HepG2 (cell line): ENCODE results near the gene PTPA. TPM values are rescaled to one million over a fixed set of nuclear protein-coding genes. Genes with fewer than 3 reads are reported as not detected.

Experiments used
- CREM ChIP-seq, 2 experiments: sonication (generic) in 1 of 2; formaldehyde crosslinking in 1 of 2; IDR thresholded peaks; 2 replicates each; pipeline versions ENCODE4 v1.4.0 to v1.6.1; 2016 to 2020; ENCODE audit warnings: antibody characterized with exemption in 1 of 2, mild to moderate bottlenecking in 1 of 2, missing genetic modification reagents in 1 of 2
- GTF2F1 ChIP-seq: fragments of 150-350 bp; IDR thresholded peaks from 2 replicates; pipeline ENCODE4 v1.6.1; 2014; ENCODE audit warnings: low read length
- KAT8 ChIP-seq: IDR thresholded peaks from 2 replicates; pipeline ENCODE4 v1.6.1; 2016; ENCODE audit warnings: missing genetic modification reagents, missing compliant biosample characterization
- PHF8 ChIP-seq: sonication (generic); formaldehyde crosslinking; IDR thresholded peaks from 2 replicates; pipeline ENCODE4 v1.5.0; 2020; ENCODE audit warnings: missing genetic modification reagents
- RAD51 ChIP-seq: fragments of 450-650 bp; IDR thresholded peaks from 2 replicates; pipeline ENCODE4 v1.6.1; 2016; ENCODE audit warnings: borderline replicate concordance
- ZNF263 ChIP-seq: sonication (generic); formaldehyde crosslinking; IDR thresholded peaks from 2 replicates; pipeline ENCODE4 v1.4.0; 2020; ENCODE audit warnings: missing genetic modification reagents
- ZNF501 ChIP-seq: sonication (generic); formaldehyde crosslinking; IDR thresholded peaks from 2 replicates; pipeline ENCODE4 v1.5.1; 2020; ENCODE audit warnings: mild to moderate bottlenecking, moderate library complexity, missing genetic modification reagents
- polyA plus RNA-seq, 8 experiments: library from polyadenylated mRNA; depleted of rRNA in 3 of 8; stranded (reverse) in 7 of 8; unstranded in 1 of 8; fragments of >200 nt; fragmentation: Illumina TruSeq in 4 of 8; extraction: Trizol in 4 of 8; gene quantifications; 2 replicates each; pipeline versions ENCODE4 v1.2.1 to v1.2.3, GENCODE V29; 2011 to 2016; ENCODE audit warnings: low read depth in 4 of 8, missing spikeins in 1 of 8, mixed read lengths in 1 of 8; ENCODE audit not compliant: insufficient read depth in 1 of 8
- total RNA-seq, 5 experiments: library from RNA; depleted of rRNA; stranded (reverse); fragments of >200 nt; fragmentation: Illumina TruSeq; extraction: Trizol; gene quantifications; 2 replicates each; pipeline ENCODE4 v1.2.3, GENCODE V29; 2016; ENCODE audit warnings: low read depth in 1 of 5
- TF ChIP-seq, protein P1 (sequence below): sonication (generic); formaldehyde crosslinking; IDR thresholded peaks from 2 replicates; pipeline ENCODE4 v1.8.0; 2022; ENCODE audit warnings: missing genetic modification reagents, mild to moderate bottlenecking, moderate library complexity, borderline replicate concordance
- TF ChIP-seq, protein P2 (sequence below): sonication (generic); formaldehyde crosslinking; IDR thresholded peaks from 2 replicates; pipeline ENCODE4 v1.9.0; 2021; ENCODE audit warnings: missing genetic modification reagents, mild to moderate bottlenecking, borderline replicate concordance
- TF ChIP-seq, protein P3 (sequence below): sonication (generic); formaldehyde crosslinking; IDR thresholded peaks from 2 replicates; pipeline ENCODE4 v1.5.1; 2020; ENCODE audit warnings: mild to moderate bottlenecking, moderate library complexity, missing genetic modification reagents
- TF ChIP-seq, protein P4 (sequence below), 2 experiments: sonication (generic) in 1 of 2; formaldehyde crosslinking in 1 of 2; IDR thresholded peaks; 2 replicates each; pipeline versions ENCODE4 v1.4.0 to v1.6.1; 2018 to 2020; ENCODE audit warnings: missing genetic modification reagents in 2 of 2, borderline replicate concordance in 1 of 2, low read depth in 1 of 2, mild to moderate bottlenecking in 1 of 2, missing biosample characterization in 1 of 2
- TF ChIP-seq, protein P5 (sequence below): sonication (generic); formaldehyde crosslinking; IDR thresholded peaks from 2 replicates; pipeline ENCODE4 v1.5.0; 2020; ENCODE audit warnings: missing genetic modification reagents
- TF ChIP-seq, protein P6 (sequence below): sonication (generic); formaldehyde crosslinking; IDR thresholded peaks from 2 replicates; pipeline ENCODE4 v1.5.0; 2020; ENCODE audit warnings: mild to moderate bottlenecking, missing genetic modification reagents, moderate library complexity

PTPA gene
- total and polyA plus RNA-seq, 2 of the 13 experiments (the other 11 are each of a cell fraction or from before 2014, with no cell fraction given): 79.3 to 105 TPM

DNA sequence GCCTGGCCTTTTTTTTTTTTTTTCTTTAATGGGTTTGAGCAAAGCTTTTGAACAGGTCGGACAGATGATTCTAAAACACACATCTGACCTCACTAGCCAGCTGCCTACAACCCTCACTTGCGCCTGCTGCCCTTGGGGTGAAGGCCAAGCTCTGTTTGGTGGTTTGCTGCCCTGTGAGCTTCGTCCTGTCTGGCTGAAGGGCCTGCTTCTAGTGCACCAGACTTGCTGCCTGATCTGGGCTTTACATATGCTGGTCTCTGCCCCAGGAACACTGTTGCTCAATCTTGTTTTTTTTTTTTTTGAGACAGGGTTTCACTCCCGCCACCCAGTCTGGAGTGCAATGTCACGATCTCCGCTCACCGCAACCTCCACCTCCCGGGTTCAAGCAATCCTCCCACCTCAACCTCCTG, 46.7 kb upstream of the PTPA start (continued):
- TF ChIP-seq, protein P1, sequence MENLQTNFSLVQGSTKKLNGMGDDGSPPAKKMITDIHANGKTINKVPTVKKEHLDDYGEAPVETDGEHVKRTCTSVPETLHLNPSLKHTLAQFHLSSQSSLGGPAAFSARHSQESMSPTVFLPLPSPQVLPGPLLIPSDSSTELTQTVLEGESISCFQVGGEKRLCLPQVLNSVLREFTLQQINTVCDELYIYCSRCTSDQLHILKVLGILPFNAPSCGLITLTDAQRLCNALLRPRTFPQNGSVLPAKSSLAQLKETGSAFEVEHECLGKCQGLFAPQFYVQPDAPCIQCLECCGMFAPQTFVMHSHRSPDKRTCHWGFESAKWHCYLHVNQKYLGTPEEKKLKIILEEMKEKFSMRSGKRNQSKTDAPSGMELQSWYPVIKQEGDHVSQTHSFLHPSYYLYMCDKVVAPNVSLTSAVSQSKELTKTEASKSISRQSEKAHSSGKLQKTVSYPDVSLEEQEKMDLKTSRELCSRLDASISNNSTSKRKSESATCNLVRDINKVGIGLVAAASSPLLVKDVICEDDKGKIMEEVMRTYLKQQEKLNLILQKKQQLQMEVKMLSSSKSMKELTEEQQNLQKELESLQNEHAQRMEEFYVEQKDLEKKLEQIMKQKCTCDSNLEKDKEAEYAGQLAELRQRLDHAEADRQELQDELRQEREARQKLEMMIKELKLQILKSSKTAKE (CRISPR knock-in tag): peak; percentile 97
- TF ChIP-seq, protein P2, sequence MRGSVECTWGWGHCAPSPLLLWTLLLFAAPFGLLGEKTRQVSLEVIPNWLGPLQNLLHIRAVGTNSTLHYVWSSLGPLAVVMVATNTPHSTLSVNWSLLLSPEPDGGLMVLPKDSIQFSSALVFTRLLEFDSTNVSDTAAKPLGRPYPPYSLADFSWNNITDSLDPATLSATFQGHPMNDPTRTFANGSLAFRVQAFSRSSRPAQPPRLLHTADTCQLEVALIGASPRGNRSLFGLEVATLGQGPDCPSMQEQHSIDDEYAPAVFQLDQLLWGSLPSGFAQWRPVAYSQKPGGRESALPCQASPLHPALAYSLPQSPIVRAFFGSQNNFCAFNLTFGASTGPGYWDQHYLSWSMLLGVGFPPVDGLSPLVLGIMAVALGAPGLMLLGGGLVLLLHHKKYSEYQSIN: no peak
- no peak for TF ChIP-seq RAD51
- TF ChIP-seq PHF8 (CRISPR knock-in tag): 0 out of 2 replicates have a peak, but pooled peaks have one; percentile 37
- TF ChIP-seq KAT8 (CRISPR knock-in tag): peak; percentile 58
- TF ChIP-seq, protein P3, sequence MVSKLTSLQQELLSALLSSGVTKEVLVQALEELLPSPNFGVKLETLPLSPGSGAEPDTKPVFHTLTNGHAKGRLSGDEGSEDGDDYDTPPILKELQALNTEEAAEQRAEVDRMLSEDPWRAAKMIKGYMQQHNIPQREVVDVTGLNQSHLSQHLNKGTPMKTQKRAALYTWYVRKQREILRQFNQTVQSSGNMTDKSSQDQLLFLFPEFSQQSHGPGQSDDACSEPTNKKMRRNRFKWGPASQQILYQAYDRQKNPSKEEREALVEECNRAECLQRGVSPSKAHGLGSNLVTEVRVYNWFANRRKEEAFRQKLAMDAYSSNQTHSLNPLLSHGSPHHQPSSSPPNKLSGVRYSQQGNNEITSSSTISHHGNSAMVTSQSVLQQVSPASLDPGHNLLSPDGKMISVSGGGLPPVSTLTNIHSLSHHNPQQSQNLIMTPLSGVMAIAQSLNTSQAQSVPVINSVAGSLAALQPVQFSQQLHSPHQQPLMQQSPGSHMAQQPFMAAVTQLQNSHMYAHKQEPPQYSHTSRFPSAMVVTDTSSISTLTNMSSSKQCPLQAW (CRISPR knock-in tag): peak; percentile 86
- TF ChIP-seq, protein P4, sequence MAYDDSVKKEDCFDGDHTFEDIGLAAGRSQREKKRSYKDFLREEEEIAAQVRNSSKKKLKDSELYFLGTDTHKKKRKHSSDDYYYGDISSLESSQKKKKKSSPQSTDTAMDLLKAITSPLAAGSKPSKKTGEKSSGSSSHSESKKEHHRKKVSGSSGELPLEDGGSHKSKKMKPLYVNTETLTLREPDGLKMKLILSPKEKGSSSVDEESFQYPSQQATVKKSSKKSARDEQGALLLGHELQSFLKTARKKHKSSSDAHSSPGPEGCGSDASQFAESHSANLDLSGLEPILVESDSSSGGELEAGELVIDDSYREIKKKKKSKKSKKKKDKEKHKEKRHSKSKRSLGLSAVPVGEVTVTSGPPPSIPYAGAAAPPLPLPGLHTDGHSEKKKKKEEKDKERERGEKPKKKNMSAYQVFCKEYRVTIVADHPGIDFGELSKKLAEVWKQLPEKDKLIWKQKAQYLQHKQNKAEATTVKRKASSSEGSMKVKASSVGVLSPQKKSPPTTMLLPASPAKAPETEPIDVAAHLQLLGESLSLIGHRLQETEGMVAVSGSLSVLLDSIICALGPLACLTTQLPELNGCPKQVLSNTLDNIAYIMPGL (CRISPR knock-in tag; IDR thresholded peaks at IDR 0.05; ENCODE audit: borderline replicate concordance in 1 of 2, low read depth in 1 of 2): peak; percentile 17 to 45; a peak in 2 of 4 replicates
- no peak for TF ChIP-seq GTF2F1
- 0 out of 2 replicates have a peak, but pooled peaks have one; percentile 35 for TF ChIP-seq ZNF501 (CRISPR knock-in tag)
- TF ChIP-seq, protein P5, sequence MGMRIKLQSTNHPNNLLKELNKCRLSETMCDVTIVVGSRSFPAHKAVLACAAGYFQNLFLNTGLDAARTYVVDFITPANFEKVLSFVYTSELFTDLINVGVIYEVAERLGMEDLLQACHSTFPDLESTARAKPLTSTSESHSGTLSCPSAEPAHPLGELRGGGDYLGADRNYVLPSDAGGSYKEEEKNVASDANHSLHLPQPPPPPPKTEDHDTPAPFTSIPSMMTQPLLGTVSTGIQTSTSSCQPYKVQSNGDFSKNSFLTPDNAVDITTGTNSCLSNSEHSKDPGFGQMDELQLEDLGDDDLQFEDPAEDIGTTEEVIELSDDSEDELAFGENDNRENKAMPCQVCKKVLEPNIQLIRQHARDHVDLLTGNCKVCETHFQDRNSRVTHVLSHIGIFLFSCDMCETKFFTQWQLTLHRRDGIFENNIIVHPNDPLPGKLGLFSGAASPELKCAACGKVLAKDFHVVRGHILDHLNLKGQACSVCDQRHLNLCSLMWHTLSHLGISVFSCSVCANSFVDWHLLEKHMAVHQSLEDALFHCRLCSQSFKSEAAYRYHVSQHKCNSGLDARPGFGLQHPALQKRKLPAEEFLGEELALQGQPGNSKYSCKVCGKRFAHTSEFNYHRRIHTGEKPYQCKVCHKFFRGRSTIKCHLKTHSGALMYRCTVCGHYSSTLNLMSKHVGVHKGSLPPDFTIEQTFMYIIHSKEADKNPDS (CRISPR knock-in tag): no peak
- peak; percentile 36; the same call in 1 of the 2 replicates for TF ChIP-seq ZNF263
- TF ChIP-seq, protein P6, sequence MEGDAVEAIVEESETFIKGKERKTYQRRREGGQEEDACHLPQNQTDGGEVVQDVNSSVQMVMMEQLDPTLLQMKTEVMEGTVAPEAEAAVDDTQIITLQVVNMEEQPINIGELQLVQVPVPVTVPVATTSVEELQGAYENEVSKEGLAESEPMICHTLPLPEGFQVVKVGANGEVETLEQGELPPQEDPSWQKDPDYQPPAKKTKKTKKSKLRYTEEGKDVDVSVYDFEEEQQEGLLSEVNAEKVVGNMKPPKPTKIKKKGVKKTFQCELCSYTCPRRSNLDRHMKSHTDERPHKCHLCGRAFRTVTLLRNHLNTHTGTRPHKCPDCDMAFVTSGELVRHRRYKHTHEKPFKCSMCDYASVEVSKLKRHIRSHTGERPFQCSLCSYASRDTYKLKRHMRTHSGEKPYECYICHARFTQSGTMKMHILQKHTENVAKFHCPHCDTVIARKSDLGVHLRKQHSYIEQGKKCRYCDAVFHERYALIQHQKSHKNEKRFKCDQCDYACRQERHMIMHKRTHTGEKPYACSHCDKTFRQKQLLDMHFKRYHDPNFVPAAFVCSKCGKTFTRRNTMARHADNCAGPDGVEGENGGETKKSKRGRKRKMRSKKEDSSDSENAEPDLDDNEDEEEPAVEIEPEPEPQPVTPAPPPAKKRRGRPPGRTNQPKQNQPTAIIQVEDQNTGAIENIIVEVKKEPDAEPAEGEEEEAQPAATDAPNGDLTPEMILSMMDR: no peak
- TF ChIP-seq CREM (IDR thresholded peaks at IDR 0.05): peak; percentile 35; the same call in 1 of the 2 replicates
- TF ChIP-seq CREM (CRISPR knock-in tag; IDR thresholded peaks at IDR 0.05): no peak
